ENCODE results near the gene PTK7. TPM values are rescaled to one million over a fixed set of nuclear protein-coding genes. Genes with fewer than 3 reads are reported as not detected.

The PTK7 gene
- polyA plus RNA-seq, 1 donor, result 53.6 TPM

DNA sequence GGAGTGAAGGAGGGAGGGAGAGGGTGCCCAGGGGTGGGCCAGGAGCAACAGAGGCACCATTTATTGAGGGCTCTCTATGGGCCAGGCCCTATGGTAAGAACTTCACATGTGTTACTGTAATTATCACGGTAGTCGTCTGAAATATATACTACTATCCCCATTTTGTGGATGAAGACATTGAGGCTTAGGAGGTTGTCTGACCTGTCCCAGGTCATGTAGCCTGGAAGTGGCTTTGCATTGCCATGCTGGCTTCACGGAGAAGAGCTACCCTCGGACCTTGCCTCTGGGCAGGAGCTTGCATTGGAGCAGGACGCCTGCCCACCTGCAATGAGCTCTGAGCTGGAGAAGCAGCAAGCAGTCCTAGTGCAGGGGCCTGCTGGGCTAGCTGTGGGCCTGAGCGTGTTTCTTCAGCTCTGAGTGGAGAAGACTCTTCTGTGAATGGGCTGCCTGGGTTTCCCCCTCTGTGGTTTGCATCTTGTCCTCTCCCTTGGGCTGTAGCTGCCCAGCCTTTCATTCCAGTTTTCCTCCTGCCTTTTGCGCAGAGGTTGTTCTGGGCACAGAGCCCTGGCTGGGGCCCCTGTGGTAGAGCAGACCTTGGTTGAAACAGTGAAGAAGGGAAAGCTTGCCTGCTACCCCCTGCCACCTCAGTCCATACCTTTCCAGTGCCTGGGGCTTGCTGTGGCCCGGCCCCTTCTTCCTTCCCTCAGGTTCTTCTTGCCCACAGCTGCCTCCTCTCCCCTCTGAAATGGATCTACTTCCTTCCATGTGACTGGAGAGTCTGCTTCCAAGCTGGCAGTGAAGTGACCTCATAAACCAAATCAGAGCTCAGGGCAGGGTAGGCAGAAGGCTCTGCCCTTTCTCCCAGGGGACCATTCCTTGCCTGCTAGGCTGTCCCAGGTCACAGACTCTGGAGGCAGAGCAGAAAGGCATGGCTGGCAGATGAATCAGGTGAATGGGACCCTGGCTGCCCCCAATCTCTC lies 70.9 kb downstream of the PTK7 start:
- no peak for DNase-seq

DNA sequence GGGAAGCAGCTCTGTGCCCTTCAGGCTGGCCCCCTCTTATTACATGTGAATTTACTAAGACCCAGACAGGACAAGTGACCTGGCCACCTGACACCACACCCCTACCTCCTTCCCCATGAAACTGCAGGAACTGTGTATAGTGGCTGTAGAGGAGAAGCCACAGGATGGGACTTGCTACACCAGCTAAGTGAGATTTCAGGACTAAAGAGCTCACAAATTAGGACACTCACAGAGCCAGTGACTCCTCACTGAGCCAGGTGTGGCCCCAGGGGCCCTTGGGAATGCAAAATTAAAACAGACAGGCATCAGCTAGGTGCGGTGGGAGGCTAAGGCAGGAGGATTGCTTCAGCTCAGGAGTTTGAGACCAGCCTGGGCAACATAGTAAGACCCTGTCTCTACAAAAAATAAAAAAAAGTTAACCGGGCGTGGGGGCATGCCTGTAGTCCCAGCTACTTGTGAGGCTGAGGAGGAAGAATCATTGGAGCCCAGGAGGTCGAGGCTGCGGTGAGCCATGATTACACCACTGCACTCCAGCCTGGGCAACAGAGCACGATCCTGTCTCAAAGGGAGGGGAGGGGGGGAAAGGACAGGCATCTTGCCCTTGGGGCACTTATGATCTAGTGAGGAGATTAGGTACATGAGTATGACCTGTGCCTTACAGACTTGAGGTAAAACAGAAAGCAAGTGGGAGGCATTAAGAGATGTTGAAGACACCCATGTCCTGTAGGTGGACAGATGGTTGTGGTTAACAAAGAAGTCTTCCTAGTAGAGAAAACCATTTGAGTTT lies 71.8 kb downstream of the PTK7 start:
- no peak for DNase-seq

DNA sequence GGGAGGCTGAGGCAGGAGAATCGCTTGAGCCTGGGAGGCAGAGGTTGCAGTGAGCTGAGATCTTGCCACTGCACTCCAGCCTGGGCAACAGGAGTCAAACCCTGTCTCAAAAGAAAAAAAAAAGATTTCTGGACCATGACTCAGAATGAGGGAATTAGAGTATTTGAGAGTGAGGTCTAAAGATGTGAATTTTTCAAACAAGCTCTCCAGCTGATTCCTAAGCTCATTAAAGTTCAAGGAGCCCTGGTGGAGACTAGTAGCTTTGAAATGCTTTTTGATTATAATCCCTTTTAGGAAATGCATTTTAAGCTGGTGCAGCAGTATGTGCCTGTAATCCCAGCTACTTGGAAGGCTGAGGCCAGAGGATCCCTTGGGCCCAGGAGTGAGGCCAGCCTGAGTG lies 73.2 kb downstream of the PTK7 start:
- DNase-seq, result no peak

DNA sequence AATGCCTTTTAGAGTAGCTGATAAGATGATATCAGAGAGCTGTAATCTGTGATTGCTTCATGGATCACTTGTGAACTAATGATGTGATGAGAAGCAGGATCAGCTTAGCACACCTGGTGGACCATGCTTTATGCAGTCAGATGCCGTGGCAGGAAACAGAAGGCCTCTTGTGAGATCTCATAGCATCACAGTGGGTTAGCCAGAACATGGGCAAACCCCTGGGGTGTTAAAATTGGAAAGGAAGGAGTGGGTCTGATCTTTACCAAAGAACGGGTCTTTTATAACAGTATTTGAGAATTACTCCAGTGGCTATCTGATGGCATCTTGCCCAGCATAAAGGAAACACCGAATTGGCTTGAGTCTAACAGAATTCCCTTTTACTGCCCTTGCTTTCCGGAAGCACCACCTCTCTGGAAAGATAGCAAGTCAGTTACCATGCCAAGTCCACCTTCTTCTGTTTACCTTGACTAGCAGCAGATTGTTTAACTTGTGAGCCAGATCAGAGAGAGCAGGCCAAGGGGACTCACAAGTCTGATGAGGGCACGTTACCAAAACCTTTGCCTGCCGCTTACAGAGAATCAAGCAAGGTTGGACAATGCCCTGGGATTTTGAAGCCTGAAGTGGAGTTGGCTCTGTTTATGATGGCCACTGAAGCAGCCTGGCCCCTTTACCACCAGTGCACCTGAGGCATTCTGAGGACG lies 74.1 kb downstream of the PTK7 start:
- DNase-seq, result no peak

DNA sequence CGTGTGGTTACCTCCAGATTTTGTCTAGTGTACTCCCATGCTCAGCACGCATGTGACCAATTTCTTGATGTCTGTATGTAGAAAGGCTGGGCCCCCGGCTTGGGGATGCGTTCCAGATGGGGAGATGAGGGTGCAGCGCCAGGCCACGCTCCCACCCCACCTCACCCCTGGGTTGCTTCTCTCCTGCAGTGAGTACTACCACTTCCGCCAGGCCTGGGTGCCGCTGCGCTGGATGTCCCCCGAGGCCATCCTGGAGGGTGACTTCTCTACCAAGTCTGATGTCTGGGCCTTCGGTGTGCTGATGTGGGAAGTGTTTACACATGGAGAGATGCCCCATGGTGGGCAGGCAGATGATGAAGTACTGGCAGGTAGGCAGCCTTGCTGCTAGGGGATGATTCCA lies 83.5 kb downstream of the PTK7 start:
- no peak for DNase-seq

DNA sequence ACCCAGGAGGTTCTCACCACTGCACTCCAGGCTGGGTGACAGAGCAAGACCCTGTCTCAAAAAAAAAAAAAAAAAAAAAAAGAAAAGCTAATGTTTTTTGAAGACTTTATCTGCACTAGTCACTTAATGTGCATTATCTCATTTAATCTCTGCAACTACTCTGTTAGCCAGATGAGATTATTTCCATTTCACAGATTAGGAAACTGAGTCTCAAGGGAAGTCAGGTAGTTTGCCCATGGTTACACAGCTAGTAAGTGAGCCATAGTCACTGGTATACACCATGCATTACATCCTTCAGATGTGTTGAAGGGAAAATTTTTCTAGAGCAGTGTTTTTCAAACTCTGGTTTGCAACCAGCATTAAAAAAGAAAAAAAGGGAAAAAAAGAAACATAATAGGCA lies 87.8 kb downstream of the PTK7 start:
- DNase-seq, result no peak

DNA sequence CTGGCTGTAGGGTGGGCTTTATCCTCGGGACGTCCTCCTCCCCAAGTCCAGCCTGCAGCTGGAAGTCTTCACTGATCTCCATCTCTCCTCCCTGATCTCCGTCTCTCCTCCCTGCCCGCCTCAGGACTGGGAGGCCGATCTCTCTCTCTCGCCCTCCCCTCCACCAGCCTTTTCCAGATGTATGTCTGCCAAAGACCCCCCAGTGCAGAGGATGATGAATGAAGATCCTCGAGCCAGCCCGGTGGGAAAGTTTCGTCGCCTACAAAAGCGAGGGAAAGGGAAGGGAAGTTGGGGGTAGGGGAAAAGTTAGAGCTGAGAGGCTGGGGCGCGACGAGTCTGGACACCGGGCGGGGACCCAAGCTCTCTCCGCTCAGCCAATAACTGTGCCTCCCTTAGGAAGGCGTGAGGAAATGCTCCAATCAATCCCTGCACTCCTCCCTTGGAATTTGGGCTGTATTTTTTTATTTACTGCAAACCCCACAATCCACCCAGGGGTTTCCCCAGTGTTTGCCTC lies 94.4 kb downstream of the PTK7 start:
- DNase-seq, result peak; percentile 91

DNA sequence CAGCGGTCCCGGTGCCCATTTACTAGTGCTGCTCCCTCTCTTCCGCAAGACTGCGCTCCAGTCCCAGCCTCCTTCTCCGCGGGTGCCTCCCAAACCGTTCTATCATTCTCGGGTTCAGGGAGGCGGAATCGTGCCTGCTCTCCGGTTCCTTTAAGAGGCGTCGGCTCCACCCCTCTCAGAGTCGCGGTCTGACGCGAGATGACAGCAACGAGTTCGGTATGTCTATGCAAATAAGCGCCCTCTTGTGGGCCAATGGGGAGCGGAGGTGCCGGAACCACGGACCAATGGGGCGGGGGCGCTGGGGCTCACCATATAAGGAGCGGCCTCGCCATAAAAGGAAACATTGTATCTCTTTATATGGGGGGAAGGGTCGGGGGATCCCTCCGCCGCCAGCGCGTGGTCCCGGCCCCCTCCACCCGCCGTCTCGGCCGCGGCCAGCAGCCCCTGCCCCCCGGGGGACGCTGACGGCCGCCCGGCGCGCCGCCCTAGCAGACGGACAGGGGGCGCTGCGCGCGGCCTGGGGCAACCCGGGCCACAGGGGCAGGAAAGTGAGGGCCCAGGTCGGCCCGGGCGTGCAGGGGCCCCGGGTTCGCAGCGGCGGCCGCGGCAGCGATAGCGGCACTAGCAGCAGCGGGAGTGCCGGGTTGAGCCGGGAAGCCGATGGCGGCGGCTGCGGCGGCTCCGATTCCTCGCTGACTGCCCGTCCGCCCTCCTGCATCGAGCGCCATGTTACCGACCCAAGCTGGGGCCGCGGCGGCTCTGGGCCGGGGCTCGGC lies 95.0 kb downstream of the PTK7 start, which contains the start of gene SRF:
TSS of gene SRF (plus strand) at position 339 of the 776 bp plus-strand sequence. CDS start at position 727, 388 bp downstream.
- DNase-seq, result peak; percentile 100

DNA sequence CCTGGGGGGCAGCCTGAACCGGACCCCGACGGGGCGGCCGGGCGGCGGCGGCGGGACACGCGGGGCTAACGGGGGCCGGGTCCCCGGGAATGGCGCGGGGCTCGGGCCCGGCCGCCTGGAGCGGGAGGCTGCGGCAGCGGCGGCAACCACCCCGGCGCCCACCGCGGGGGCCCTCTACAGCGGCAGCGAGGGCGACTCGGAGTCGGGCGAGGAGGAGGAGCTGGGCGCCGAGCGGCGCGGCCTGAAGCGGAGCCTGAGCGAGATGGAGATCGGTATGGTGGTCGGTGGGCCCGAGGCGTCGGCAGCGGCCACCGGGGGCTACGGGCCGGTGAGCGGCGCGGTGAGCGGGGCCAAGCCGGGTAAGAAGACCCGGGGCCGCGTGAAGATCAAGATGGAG lies 95.6 kb downstream of the PTK7 start:
- no peak for DNase-seq

DNA sequence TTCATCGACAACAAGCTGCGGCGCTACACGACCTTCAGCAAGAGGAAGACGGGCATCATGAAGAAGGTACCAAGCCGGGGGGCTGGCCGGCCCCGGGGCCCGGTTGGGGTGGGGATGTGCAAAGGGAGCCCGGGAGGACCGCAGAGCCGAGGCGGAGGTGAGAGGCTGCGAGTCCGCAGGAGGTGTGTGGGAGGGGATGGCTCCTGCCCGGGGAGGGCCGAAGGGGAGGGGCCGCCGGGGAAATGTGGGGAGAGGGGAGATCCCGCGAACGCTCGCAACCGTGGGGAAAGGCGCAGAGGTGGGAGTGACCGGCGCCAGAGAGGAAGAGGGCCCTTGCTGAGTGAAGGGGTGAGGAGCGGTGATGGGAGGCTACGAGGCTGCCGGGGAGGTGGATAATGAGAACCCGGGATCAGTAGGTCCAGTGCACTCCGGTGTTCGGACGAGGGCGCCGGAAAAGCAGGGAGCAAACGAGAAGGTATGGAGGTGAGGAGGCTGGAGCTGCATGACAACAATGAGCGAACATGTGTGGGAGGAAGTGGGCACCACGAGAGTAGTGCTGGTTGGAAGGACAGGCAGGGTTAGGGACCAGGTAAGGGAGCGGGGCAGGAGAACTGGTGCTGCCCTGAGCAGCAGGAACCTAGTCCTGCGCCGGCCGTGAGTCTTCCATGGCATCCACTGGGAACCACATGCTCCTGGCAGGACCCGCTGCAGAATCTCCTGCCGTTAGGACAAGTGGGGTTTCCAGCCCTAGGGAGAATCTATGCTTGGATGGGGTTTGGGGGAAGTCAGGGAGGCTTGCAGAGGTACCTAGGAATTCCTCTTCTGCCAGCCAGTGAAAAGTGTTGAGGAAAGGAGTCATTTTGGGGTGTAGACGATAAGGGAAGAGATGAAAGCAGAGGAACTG lies 96.2 kb downstream of the PTK7 start:
- DNase-seq, result peak; percentile 47

DNA sequence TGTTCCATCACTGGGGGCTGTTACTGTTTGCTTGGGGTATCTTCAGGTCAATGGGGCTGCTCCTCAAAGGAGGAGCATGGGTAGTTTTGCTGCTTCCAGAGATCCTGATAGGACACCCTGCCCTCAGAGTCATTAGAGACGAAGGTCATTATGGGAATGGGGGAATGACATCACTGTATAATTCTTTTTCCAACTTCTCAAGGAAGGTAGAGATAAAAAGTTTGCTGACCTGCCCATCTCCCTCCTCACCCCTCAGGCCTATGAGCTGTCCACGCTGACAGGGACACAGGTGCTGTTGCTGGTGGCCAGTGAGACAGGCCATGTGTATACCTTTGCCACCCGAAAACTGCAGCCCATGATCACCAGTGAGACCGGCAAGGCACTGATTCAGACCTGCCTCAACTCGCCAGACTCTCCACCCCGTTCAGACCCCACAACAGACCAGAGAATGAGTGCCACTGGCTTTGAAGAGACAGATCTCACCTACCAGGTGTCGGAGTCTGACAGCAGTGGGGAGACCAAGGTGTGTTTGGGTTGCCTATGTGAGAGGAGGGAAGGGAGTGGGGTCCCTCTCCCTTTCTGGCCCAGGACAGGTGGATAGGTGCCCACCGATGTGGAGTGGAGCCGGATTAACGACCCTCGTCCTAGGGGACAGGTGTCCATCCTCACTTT lies 97.6 kb downstream of the PTK7 start:
- no peak for DNase-seq

DNA sequence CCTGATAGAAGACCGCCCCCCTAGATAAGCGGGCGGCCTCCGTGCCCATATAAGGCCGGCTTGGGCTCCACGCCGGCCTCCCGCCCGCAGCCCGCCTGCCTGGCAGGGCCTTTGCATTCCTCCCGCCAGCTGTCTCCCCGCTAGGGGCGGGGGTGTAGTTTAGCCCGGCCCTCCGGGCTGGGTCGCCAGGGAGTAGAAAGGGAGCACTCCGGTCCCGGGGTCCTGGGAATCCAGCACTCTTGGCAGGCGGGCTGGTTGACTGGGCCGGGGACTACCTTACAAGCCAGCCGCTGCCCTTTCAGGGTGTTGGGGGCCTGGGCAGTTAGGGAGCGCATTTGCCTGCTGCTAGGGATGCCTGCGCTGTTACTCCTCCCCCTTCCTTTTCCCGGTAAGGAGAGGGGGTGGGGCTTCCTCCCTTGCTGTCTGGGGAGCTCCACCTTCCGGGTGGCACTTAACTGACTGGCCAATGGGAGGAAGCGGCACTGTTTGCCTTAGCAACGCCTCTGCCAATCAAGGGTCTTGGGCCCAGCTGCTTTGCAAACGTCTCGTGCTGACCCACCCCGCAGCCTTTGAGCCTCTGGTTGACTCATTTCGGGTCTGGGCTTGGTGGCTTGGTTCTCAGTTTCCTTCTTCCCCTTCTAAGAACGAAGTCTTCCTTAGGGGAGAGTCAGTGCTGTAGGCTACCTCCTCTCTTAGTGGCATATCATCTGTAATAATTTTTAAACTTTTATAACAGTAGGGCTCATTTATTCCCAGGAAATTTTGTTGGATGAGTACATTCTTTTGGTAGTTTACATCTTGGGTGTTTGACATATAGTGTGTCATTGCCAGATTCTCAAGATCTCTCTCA lies 98.4 kb downstream of the PTK7 start:
- DNase-seq, result peak; percentile 97

DNA sequence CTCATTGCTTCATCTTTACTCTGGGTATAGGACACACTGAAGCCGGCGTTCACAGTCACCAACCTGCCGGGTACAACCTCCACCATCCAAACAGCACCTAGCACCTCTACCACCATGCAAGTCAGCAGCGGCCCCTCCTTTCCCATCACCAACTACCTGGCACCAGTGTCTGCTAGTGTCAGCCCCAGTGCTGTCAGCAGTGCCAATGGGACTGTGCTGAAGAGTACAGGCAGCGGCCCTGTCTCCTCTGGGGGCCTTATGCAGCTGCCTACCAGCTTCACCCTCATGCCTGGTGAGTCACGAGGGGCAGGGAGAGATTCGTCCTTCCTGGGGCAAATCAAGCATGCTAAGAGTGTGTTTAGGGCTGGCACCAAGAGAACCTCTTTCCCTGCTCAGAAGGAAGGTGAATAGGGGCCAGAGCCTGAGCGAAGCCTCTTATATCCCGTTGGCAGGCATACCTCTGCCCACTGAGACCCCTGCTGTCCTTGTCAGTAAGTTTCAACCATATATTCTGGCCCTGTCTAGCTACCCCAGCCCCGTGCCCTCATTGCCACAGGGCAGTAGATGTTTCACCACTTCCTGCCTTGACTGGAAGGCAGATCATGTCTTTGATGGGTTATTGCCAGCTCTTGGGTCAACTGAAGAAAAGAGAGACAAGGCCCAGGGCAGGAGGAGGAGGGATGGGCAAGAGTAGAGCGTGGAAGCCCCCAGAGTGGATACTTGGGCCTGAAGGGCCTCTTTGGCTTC lies 99.7 kb downstream of the PTK7 start:
- no peak for DNase-seq

DNA sequence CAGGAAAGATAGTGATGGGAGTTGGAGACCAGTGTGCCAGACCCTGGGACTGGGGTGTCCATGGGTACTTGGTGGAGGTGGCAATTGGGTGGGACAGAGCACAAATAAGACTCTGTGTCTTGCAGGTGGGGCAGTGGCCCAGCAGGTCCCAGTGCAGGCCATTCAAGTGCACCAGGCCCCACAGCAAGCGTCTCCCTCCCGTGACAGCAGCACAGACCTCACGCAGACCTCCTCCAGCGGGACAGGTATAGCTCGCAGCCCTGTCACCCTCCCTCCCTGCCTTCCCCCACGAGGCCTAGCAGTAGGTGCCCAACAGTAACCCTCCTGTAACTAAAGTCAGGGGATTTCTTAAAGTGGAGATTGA lies 100.3 kb downstream of the PTK7 start:
- no peak for DNase-seq

DNA sequence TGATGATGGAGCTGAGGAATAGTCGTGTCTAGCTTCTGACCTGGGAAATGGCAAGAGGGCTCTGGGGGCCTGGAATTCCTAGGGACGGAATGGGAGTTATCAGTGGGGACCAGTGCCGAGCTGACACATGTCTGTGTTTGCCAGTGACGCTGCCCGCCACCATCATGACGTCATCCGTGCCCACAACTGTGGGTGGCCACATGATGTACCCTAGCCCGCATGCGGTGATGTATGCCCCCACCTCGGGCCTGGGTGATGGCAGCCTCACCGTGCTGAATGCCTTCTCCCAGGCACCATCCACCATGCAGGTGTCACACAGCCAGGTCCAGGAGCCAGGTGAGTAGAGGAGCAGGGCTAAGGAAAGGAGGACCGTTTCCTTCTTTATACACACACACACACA lies 102.0 kb downstream of the PTK7 start:
- no peak for DNase-seq

DNA sequence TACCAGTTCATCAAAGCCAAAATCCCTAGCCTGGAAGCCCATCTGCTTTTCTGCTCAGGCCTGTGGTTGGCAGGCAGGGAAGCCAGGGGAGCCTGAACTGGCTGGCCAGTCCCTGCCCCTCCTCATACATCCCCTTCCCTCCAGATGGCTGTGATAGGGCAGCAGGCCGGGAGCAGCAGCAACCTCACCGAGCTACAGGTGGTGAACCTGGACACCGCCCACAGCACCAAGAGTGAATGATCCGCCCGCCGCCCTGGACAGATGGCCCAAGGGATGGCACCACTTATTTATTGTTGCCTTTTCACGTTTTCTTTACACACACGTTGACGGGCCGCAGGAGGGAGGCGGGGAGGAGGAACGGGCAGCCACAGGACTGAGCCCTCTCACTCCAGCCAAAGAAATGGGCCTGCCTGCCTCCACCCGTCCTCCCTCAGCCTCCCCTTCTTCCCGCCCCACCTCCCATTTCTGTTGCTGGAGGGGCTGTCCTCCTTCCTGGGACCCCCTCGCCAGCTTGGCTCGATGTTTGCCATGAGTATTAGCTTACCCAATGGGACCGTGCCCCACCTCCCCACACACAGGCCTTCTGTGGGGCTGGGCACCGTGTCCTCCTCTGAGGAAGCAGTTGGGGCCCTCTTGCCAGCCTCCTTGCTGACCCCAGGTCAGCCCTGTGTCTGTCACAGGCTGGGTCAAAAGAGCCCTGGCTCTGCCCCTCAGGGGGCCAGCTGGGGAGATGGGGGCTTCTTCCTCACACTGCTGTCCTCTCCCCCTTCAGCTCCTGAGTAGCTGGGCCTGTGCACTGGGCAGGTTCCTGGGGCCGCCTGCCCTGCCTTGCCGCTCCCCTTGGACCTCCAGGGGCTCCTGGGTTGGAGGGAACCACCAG lies 103.1 kb downstream of the PTK7 start:
- no peak for DNase-seq

DNA sequence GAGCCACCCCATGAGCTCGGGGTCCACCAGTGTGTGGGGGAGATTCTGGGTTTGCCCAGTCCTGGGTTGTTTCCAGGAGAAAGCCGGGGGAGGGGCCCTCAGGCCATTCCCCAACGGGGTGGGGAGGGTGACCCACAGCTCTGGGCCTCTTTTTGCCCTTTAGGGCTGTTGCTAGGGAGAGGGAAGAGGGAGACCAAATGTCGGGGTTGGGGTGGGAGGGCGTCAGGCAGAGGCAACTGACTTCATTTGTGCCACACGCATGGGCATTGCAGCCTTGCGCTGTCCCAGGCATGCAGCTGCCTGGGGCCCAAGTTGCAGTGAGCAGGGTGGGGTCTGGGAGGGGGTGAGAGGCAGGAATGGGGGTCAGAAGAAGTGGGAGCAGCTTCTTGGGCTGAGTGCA lies 103.9 kb downstream of the PTK7 start:
- DNase-seq, result no peak
